ENCODE measurements around the gene NR1D2. TPM values are rescaled to one million over a fixed set of nuclear protein-coding genes. Genes with fewer than 3 reads are reported as not detected.

The NR1D2 gene
- total and polyA plus RNA-seq, 2 of the 13 experiments (the other 11 are each of a cell fraction or from before 2014, with no cell fraction given) = 5.3 to 8.1 TPM

- in situ Hi-C loops (cut with HindIII; ENCODE audit: extremely low pct_ligation_motif_present, low pct_unique_long_range_greater_than_20kb) (no loop called here), intact Hi-C loops (cut with micrococcal nuclease; ENCODE audit: unreplicated experiment) (no loop called here)
- H3K4me2 ChIP-seq (ENCODE audit: low read depth, low read length) = no peak overlapping the region
- ChIA-PET CTCF (ENCODE audit: low intra/inter-chr PET ratio, low total read pairs) (no interaction called here), POLR2A (no interaction called here)
- H3K27ac ChIP-seq (ENCODE audit: extremely low read length, insufficient read depth, low read length) = no peak overlapping the region
- H3K9ac ChIP-seq (ENCODE audit: insufficient read depth, low read depth, low read length) = no peak overlapping the region
- H3K27me3 ChIP-seq (ENCODE audit: control insufficient read depth in 1 of 2, insufficient read depth in 2 of 2, low read length in 2 of 2) = peaks cover 0 to 5% of the 10 kb centered on the region in 2 experiments; a peak in 2 of 5 replicates
- FAIRE-seq (no peak), DNase-seq (ENCODE audit: low spot score) (no peak), ATAC-seq (no peak)
- TF ChIP-seq FOSL1 (CRISPR knock-in tag; IDR thresholded peaks at IDR 0.05; ENCODE audit: borderline replicate concordance) = no peak
- TF ChIP-seq ATF7 (IDR thresholded peaks at IDR 0.05) = peak; percentile 81
- TF ChIP-seq ATF7 (CRISPR knock-in tag; IDR thresholded peaks at IDR 0.05) = no peak
- no peak for TF ChIP-seq ZNF704 (CRISPR knock-in tag; IDR thresholded peaks at IDR 0.05; ENCODE audit: borderline replicate concordance)
- no peak for TF ChIP-seq ZBTB40 (IDR thresholded peaks at IDR 0.05)
- TF ChIP-seq ZBTB40 (CRISPR knock-in tag; IDR thresholded peaks at IDR 0.05) = no peak
- TF ChIP-seq SRF (IDR thresholded peaks at IDR 0.05; ENCODE audit: low read depth, low read length) = no peak
- TF ChIP-seq ZGPAT (CRISPR knock-in tag; IDR thresholded peaks at IDR 0.05) = no peak
- no peaks in the 10 kb centered on the region for H3K79me2 ChIP-seq (ENCODE audit: insufficient read depth, low read length)
- H4K20me1 ChIP-seq (ENCODE audit: insufficient read depth, low read length) = no peaks in the 10 kb centered on the region
- no peaks in the 10 kb centered on the region for H3K9me3 ChIP-seq (ENCODE audit: low read length)
- no peak overlapping the region for H3K4me3 ChIP-seq (replicated peaks in 1 of 3; ENCODE audit: insufficient read depth in 1 of 3, low read depth in 2 of 3, low read length in 3 of 3)
- H2AFZ ChIP-seq (ENCODE audit: low read length) = no peak overlapping the region
- H3K36me3 ChIP-seq (replicated peaks in 1 of 2; ENCODE audit: control insufficient read depth in 1 of 2, insufficient read depth in 2 of 2, low read length in 2 of 2) = no peaks in the 10 kb centered on the region
- BruUV-seq (replicated peaks) = no TSS peak
- 13% methylated on average over 4 of the region's 4 CpGs for WGBS (ENCODE audit: low lambda C conversion rate)
- H3K4me1 ChIP-seq (ENCODE audit: insufficient read depth, low read length) = no peaks in the 10 kb centered on the region
Observed at GRCh38 chr3:23934253-23934652, 10.8 kb upstream of the NR1D2 start.

Data from HepG2 (cell line).